HCT116 (cell line): ENCODE data around the gene LEKR1.

Experiments
- POLR2AphosphoS5 ChIP-seq: IDR thresholded peaks from 2 replicates; pipeline ENCODE4 v1.6.1; 2011; ENCODE audit warnings: mild to moderate bottlenecking, low read depth, low read length, moderate library complexity
- TCF7L2 ChIP-seq: IDR thresholded peaks from 2 replicates; pipeline ENCODE4 v1.7.0; 2011; ENCODE audit warnings: borderline replicate concordance, inconsistent platforms; ENCODE audit not compliant: insufficient read depth, insufficient read length; ENCODE audit errors: extremely low read depth
- YY1 ChIP-seq: IDR thresholded peaks from 2 replicates; pipeline ENCODE4 v1.6.1; 2011; ENCODE audit warnings: low read length, low read depth, moderate library complexity, mild to moderate bottlenecking; ENCODE audit not compliant: insufficient replicate concordance; ENCODE audit errors: extremely low read depth
- TF ChIP-seq, protein P1 (sequence below), 3 experiments: fragments of 200-600 bp in 1 of 3; sonication (generic) in 1 of 3; IDR thresholded peaks in 2 of 3; conservative IDR thresholded peaks in 1 of 3; 2 replicates each; pipeline ENCODE4 v1.5.1; 2012 to 2017; ENCODE audit warnings: low read depth in 2 of 3, low read length in 2 of 3, antibody characterized with exemption in 1 of 3, borderline replicate concordance in 1 of 3, control low read depth in 1 of 3, mild to moderate bottlenecking in 1 of 3, mixed read lengths in 1 of 3, mixed run types in 1 of 3, moderate library complexity in 1 of 3; ENCODE audit not compliant: insufficient read depth in 1 of 3

- TF ChIP-seq POLR2AphosphoS5, result no peak
- TF ChIP-seq TCF7L2, result no peak
- TF ChIP-seq, protein P1, sequence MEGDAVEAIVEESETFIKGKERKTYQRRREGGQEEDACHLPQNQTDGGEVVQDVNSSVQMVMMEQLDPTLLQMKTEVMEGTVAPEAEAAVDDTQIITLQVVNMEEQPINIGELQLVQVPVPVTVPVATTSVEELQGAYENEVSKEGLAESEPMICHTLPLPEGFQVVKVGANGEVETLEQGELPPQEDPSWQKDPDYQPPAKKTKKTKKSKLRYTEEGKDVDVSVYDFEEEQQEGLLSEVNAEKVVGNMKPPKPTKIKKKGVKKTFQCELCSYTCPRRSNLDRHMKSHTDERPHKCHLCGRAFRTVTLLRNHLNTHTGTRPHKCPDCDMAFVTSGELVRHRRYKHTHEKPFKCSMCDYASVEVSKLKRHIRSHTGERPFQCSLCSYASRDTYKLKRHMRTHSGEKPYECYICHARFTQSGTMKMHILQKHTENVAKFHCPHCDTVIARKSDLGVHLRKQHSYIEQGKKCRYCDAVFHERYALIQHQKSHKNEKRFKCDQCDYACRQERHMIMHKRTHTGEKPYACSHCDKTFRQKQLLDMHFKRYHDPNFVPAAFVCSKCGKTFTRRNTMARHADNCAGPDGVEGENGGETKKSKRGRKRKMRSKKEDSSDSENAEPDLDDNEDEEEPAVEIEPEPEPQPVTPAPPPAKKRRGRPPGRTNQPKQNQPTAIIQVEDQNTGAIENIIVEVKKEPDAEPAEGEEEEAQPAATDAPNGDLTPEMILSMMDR (IDR thresholded peaks at IDR 0.05 in 2 of 3, conservative IDR thresholded peaks at IDR 0.05 in 1 of 3; ENCODE audit: borderline replicate concordance in 1 of 3, insufficient read depth in 1 of 3, low read depth in 2 of 3, low read length in 2 of 3), result no peak
- TF ChIP-seq YY1, result no peak
These were observed 94.2 kb downstream of the LEKR1 start for GRCh38 chr3:156920399-156920798.
